GM23338 (cell line): Measurements from ENCODE around the gene FCHSD2. TPM values are rescaled to one million over a fixed set of nuclear protein-coding genes. Genes with fewer than 3 reads are reported as not detected.

Experiments
- ATAC-seq: fragments of 200-7000 bp; cut with Tn5 transposase; 3 replicates; pipeline ENCODE4 v1.9.1; 2020
- DNase-seq: peaks from one replicate; pipeline ENCODE4 v3.0.0-alpha.2; 2015; ENCODE audit warnings: low spot score
- H2AFZ ChIP-seq: fragments of 200-600 bp; sonication (generic); 2 replicates; pipeline ENCODE4 v1.8.0; 2016; ENCODE audit warnings: antibody characterized with exemption, mild to moderate bottlenecking, moderate library complexity
- H3F3A ChIP-seq: fragments of 200-600 bp; sonication (generic); replicated peaks from 2 replicates; pipeline ENCODE4 v1.8.0; 2017; ENCODE audit warnings: antibody characterized with exemption, mixed run types, low read depth
- H3K27ac ChIP-seq: fragments of 200-600 bp; sonication (generic); 2 replicates; pipeline ENCODE4 v1.6.1; 2016; ENCODE audit warnings: low read depth
- H3K27me3 ChIP-seq: fragments of 200-600 bp; sonication (generic); 2 replicates; pipeline ENCODE4 v1.8.0; 2016; ENCODE audit warnings: mild to moderate bottlenecking, mixed run types, moderate library complexity; ENCODE audit not compliant: insufficient read depth
- H3K36me3 ChIP-seq: fragments of 200-600 bp; sonication (generic); 2 replicates; pipeline ENCODE4 v1.8.0; 2016; ENCODE audit warnings: mild to moderate bottlenecking; ENCODE audit not compliant: insufficient read depth
- H3K4me1 ChIP-seq: fragments of 200-600 bp; sonication (generic); 2 replicates; pipeline ENCODE4 v1.8.0; 2016; ENCODE audit warnings: mild to moderate bottlenecking, moderate library complexity; ENCODE audit not compliant: insufficient read depth
- H3K4me2 ChIP-seq: fragments of 200-600 bp; sonication (generic); 2 replicates; pipeline ENCODE4 v1.7.1; 2017; ENCODE audit warnings: mixed run types
- H3K4me3 ChIP-seq: fragments of 200-600 bp; sonication (generic); 2 replicates; pipeline ENCODE4 v1.6.1; 2016; ENCODE audit warnings: mixed run types
- H3K79me2 ChIP-seq: fragments of 200-600 bp; sonication (generic); replicated peaks from 2 replicates; pipeline ENCODE4 v1.8.0; 2017; ENCODE audit warnings: mild to moderate bottlenecking; ENCODE audit not compliant: insufficient read depth
- H3K9me2 ChIP-seq: fragments of 200-600 bp; sonication (generic); 2 replicates; pipeline ENCODE4 v1.8.0; 2017; ENCODE audit not compliant: insufficient read depth
- H4K20me1 ChIP-seq: fragments of 200-600 bp; sonication (generic); replicated peaks from 2 replicates; pipeline ENCODE4 v1.8.0; 2017; ENCODE audit warnings: mild to moderate bottlenecking; ENCODE audit not compliant: insufficient read depth
- H3K27ac Mint-ChIP-seq: 2 replicates; pipeline ENCODE4 v1.8.0; 2020; ENCODE audit warnings: inconsistent platforms, mild to moderate bottlenecking, moderate library complexity, mixed read lengths
- H3K27me3 Mint-ChIP-seq: 3 replicates; pipeline ENCODE4 v1.8.0; 2022; ENCODE audit warnings: low read depth, mild to moderate bottlenecking, moderate library complexity, mixed read lengths, inconsistent platforms; ENCODE audit not compliant: insufficient read depth, poor library complexity
- H3K36me3 Mint-ChIP-seq: 3 replicates; pipeline ENCODE4 v1.8.0; 2021; ENCODE audit warnings: low read depth, mild to moderate bottlenecking, inconsistent platforms, moderate library complexity, mixed read lengths
- H3K4me1 Mint-ChIP-seq: 3 replicates; pipeline ENCODE4 v1.8.0; 2020; ENCODE audit warnings: mild to moderate bottlenecking, inconsistent platforms, mixed read lengths
- H3K4me3 Mint-ChIP-seq: 3 replicates; pipeline ENCODE4 v1.8.0; 2021; ENCODE audit warnings: moderate library complexity, mild to moderate bottlenecking, inconsistent platforms, mixed read lengths
- H3K9me3 Mint-ChIP-seq: 3 replicates; pipeline ENCODE4 v1.8.0; 2020; ENCODE audit warnings: moderate library complexity, mild to moderate bottlenecking, inconsistent platforms, mixed read lengths
- CREB1 ChIP-seq: fragments of 250-450 bp; sonication (Bioruptor Pico); IDR thresholded peaks from 2 replicates; pipeline ENCODE4 v1.5.0; 2020; ENCODE audit warnings: low read depth, mild to moderate bottlenecking, moderate library complexity
- CTCF ChIP-seq, 2 experiments: fragments of 200-600 bp in 1 of 2; sonication (generic) in 1 of 2; conservative IDR thresholded peaks; 2 replicates each; pipeline versions ENCODE4 v1.5.1 to v1.6.1; 2016 to 2017; ENCODE audit warnings: antibody characterized with exemption in 2 of 2, low read depth in 2 of 2, mild to moderate bottlenecking in 2 of 2, moderate library complexity in 1 of 2
- ETS1 ChIP-seq: IDR thresholded peaks from 2 replicates; pipeline ENCODE4 v1.6.1; 2016; ENCODE audit warnings: antibody characterized with exemption
- EZH2 ChIP-seq: fragments of 200-600 bp; sonication (generic); IDR thresholded peaks from one replicate; pipeline ENCODE4 v1.8.0; 2017; ENCODE audit warnings: antibody characterized with exemption, mild to moderate bottlenecking, low read depth; ENCODE audit not compliant: unreplicated experiment
- EZH2phosphoT487 ChIP-seq: fragments of 200-600 bp; sonication (generic); IDR thresholded peaks from one replicate; pipeline ENCODE4 v1.8.1; 2018; ENCODE audit warnings: antibody characterized with exemption; ENCODE audit not compliant: unreplicated experiment
- JUNB ChIP-seq: IDR thresholded peaks from one replicate; pipeline ENCODE4 v1.6.1; 2016; ENCODE audit warnings: antibody characterized with exemption; ENCODE audit not compliant: unreplicated experiment
- NANOG ChIP-seq: IDR thresholded peaks from 2 replicates; pipeline ENCODE4 v1.6.1; 2016; ENCODE audit warnings: antibody characterized with exemption, borderline replicate concordance
- POLR2AphosphoS5 ChIP-seq: IDR thresholded peaks from 2 replicates; pipeline ENCODE4 v1.6.1; 2016; ENCODE audit warnings: antibody characterized with exemption, low read depth
- REST ChIP-seq: IDR thresholded peaks from one replicate; pipeline ENCODE4 v1.6.1; 2018; ENCODE audit warnings: antibody characterized with exemption; ENCODE audit not compliant: unreplicated experiment
- STAT1 ChIP-seq: IDR thresholded peaks from one replicate; pipeline ENCODE4 v1.6.1; 2016; ENCODE audit warnings: antibody characterized with exemption; ENCODE audit not compliant: unreplicated experiment
- ZNF114 ChIP-seq: fragments of 250-450 bp; sonication (Bioruptor Pico); IDR thresholded peaks from 2 replicates; pipeline ENCODE4 v1.5.0; 2020; ENCODE audit warnings: mild to moderate bottlenecking, moderate library complexity
- ZNF331 ChIP-seq: fragments of 250-450 bp; sonication (Bioruptor Pico); IDR thresholded peaks from 2 replicates; pipeline ENCODE4 v1.5.0; 2020; ENCODE audit warnings: low read depth, mild to moderate bottlenecking, moderate library complexity
- ZNF462 ChIP-seq: fragments of 250-450 bp; sonication (Bioruptor Pico); IDR thresholded peaks from 2 replicates; pipeline ENCODE4 v1.5.0; 2020; ENCODE audit warnings: mild to moderate bottlenecking, moderate library complexity
- polyA plus RNA-seq: library from polyadenylated mRNA; unstranded; fragments of >200 nt; fragmentation: Nextera tagmentation; extraction: Ambion mirVana; gene quantifications from 2 replicates; pipeline ENCODE4 v1.2.1, GENCODE V29; 2016
- total RNA-seq: library from RNA; depleted of rRNA; stranded (reverse); fragments of >200 nt; shearing (Covaris generic); gene quantifications from 2 replicates; pipeline ENCODE4 v1.2.3, GENCODE V29; 2014

Gene FCHSD2
- total and polyA plus RNA-seq, 2 experiments from 2014 or later, result 3.6 to 5.2 TPM

- no peak for ATAC-seq
Observed at GRCh38 chr11:72989727-72990126, 152.4 kb downstream of the FCHSD2 start.

More at GRCh38 chr11:72989727-72990126, 152.4 kb downstream of the FCHSD2 start:
- no peaks in the 10 kb centered on the region for H3K79me2 ChIP-seq
- Mint-ChIP-seq H3K36me3 (no peaks in the 10 kb centered on the region), H3K27ac (no peak overlapping the region), H3K4me1 (peaks cover 7% of the 10 kb centered on the region; the same call in 2 of the 3 replicates), H3K27me3 (peaks cover 3% of the 10 kb centered on the region), H3K4me3 (no peak overlapping the region), H3K9me3 (no peaks in the 10 kb centered on the region)
- H3K4me3 ChIP-seq, result no peak overlapping the region
- no peaks in the 10 kb centered on the region for H4K20me1 ChIP-seq
- H3K36me3 ChIP-seq, result no peaks in the 10 kb centered on the region
- DNase-seq, result no peak
- H3K4me1 ChIP-seq, result no peaks in the 10 kb centered on the region
- no peaks in the 10 kb centered on the region for H3K27me3 ChIP-seq
- H2AFZ ChIP-seq, result no peak overlapping the region
- no peak overlapping the region for H3K27ac ChIP-seq
- TF ChIP-seq CTCF (conservative IDR thresholded peaks at IDR 0.05; ENCODE audit: low read depth in 2 of 2), result no peak
- no peak for TF ChIP-seq ZNF331 (CRISPR knock-in tag)
- TF ChIP-seq NANOG, result no peak
- no peak for TF ChIP-seq REST
- no peak for TF ChIP-seq ZNF114 (CRISPR knock-in tag)
- TF ChIP-seq EZH2, result no peak
- TF ChIP-seq JUNB, result no peak
- TF ChIP-seq POLR2AphosphoS5, result no peak
- TF ChIP-seq CREB1 (CRISPR knock-in tag), result no peak
- no peak for TF ChIP-seq ZNF462 (CRISPR knock-in tag)
- no peak for TF ChIP-seq ETS1
- no peak for TF ChIP-seq STAT1
- no peak for TF ChIP-seq EZH2phosphoT487
- H3K4me2 ChIP-seq, result no peak overlapping the region
- no peaks in the 10 kb centered on the region for H3F3A ChIP-seq
- H3K9me2 ChIP-seq, result no peaks in the 10 kb centered on the region
